Stimulated activated naive CD8-positive, alpha-beta T cell treated with anti-CD3 and anti-CD28 coated beads, Interleukin-15, Interleukin-2, amounts not matched to agents 100 U/mL and 50 U/mL, for 24 hours (primary cell): ENCODE data around the gene KRT72.

Experiments used
- ATAC-seq: fragments of 150-1000 bp; cut with Tn5 transposase; one replicate; pipeline ENCODE4 v1.10.0; 2021
- DNase-seq: peaks from one replicate; pipeline ENCODE4 v3.0.0; 2021

KRT72 gene

GRCh38 chr12:52541709-52542108, 59.6 kb downstream of the KRT72 start:
- ATAC-seq (no peak), DNase-seq (no peak)

GRCh38 chr12:52540531-52540930, 60.7 kb downstream of the KRT72 start:
- no peak for DNase-seq

GRCh38 chr12:52539821-52540173, 61.5 kb downstream of the KRT72 start:
- no peak for ATAC-seq

More at GRCh38 chr12:52540531-52540930, 60.7 kb downstream of the KRT72 start:
- peak; percentile 7 for ATAC-seq

GRCh38 chr12:52539083-52539820, 62.0 kb downstream of the KRT72 start:
- DNase-seq: no peak
- ATAC-seq: no peak

More at GRCh38 chr12:52539821-52540173, 61.5 kb downstream of the KRT72 start:
- no peak for DNase-seq

- no peak for DNase-seq
- ATAC-seq: no peak
Observed at GRCh38 chr12:52537101-52537500, 64.2 kb downstream of the KRT72 start.
